Measurements from ENCODE around the gene CHMP4B.

CHMP4B gene

DNA sequence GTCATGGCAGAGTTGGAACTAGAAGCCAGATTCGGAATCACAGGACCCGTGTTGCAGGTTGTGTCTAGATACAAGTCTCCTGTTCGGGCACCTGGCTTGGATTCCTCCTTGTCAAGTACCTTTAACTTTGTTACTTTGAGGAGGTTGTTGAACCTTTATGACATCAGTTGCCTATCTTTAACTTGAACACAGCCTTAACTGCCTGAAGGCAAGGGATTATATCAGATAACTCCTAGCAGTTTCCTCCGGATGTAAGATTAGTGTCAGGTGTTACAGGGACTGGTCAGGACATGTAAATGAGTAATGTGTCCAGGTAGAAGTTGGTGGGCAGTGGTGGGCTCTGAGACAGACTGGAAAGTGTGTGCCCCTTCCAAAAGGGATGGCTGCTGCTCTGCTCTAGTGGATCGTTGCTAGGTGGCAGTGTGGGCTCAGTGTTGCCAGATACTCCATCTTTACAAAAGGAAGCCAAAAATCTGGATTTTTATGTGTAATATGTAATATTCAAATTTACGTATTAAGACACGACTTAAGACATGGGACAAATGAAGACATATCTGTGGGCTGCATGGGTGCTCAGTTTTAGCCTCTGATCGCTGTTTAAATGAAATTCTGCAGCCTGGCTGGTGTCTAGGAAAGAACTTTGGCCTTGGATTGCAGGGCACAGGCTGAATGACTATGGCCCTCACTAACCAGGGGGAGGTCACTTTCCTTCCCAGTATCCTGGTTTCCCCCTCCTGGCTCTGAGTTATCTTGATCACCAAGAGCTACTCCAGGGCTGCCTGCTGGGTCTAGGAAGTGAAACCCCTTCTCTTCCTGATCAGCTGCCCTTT lies 27.1 kb downstream of the CHMP4B start:
- TF ChIP-seq, protein P1, sequence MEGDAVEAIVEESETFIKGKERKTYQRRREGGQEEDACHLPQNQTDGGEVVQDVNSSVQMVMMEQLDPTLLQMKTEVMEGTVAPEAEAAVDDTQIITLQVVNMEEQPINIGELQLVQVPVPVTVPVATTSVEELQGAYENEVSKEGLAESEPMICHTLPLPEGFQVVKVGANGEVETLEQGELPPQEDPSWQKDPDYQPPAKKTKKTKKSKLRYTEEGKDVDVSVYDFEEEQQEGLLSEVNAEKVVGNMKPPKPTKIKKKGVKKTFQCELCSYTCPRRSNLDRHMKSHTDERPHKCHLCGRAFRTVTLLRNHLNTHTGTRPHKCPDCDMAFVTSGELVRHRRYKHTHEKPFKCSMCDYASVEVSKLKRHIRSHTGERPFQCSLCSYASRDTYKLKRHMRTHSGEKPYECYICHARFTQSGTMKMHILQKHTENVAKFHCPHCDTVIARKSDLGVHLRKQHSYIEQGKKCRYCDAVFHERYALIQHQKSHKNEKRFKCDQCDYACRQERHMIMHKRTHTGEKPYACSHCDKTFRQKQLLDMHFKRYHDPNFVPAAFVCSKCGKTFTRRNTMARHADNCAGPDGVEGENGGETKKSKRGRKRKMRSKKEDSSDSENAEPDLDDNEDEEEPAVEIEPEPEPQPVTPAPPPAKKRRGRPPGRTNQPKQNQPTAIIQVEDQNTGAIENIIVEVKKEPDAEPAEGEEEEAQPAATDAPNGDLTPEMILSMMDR (conservative IDR thresholded peaks at IDR 0.05; ENCODE audit: low read depth): no peak
- no peak overlapping the region for H3K27ac ChIP-seq
- peak; percentile 50 for DNase-seq (ENCODE audit: low spot score)
- ChIA-PET POLR2A (ENCODE audit: low non-redundant PET) (no interaction called here), CTCF (no interaction called here)

DNA sequence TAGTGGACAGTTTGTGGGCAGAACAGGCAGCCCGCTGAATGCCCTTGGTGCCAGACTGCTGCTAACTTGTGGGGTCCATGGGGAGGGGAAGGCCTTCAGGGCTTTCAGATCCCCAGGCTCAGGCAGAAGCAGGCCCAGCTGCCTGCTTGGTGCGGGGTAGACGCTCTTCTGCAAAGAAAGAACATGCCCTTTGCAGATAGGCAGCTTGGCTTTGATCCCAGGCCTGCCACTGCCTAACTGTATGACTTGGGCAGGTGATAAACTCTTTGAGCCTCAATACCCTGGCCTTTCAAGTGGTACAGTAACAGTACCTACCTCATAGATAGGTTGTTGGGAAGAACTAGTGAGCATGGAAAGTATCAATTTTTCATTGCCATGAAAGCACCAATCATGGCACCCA lies 28.4 kb downstream of the CHMP4B start:
- POLR2A ChIA-PET (ENCODE audit: low non-redundant PET): interaction anchor here (0.6 kb wide), 1 partner anchor 11 kb away, joined by 3 read pairs; no protein-coding TSS in a partner anchor
- CTCF ChIA-PET: no interaction called here
- no peak for DNase-seq (ENCODE audit: low spot score)
- TF ChIP-seq, protein P1 (conservative IDR thresholded peaks at IDR 0.05; ENCODE audit: low read depth): no peak
- H3K27ac ChIP-seq: no peak overlapping the region

DNA sequence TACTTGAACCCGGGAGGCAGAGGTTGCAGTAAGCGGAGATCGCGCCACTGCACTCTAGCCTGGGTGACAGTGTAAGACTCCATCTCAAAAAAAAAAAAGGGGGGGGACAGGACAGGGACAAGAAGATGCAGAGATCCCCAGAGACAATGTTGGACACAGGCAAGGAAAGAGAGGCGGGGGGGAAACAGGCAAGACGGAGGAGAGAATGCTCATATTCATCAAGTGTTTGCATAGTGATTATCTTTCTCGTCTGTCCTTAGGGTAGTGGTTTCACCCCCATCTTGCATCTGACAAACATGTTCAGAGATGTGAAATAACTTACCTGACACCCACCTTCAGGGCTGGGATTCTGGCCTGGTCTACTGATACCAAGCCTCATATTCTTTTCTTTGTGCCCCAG lies 29.0 kb downstream of the CHMP4B start:
- CTCF ChIA-PET: interaction anchor here (0.6 kb wide), 1 partner anchor 439 kb away, joined by 3 read pairs; the partner anchor contains the start of gene CDK5RAP1
- DNase-seq (ENCODE audit: low spot score): no peak
- POLR2A ChIA-PET (ENCODE audit: low non-redundant PET): no interaction called here
- H3K27ac ChIP-seq: no peak overlapping the region
- TF ChIP-seq, protein P1 (conservative IDR thresholded peaks at IDR 0.05; ENCODE audit: low read depth): no peak

DNA sequence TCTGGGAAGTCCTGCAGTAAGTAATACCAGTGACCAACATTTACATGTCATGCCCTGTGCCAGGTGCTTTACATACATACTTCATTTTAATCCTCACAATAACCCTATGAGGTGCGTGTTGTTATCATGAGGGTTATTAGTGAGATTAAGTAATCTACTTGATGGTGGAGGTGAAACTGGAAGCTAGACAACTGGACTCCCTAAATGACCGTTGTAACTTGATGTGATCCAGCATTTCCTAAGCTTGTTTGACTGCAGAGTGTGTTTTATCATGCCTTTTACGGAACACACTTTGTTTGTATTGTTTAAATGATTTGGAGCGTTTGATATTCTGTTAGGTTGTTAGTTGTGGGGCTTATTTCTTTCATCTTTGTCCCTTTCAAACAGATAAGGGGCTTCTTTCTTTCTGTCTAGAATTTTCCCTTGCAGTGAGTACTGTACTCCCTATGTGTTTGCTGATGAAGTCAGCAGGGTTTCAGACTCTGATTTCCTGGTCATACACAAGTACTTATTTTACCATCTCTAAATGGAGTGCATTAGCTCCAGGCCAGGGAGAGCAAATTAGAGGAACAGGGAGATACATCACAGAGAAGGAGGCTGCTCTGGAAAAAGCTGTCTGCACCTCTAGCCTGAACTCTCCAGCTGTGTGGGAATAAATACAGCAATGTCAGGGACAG lies 29.7 kb downstream of the CHMP4B start:
- DNase-seq (ENCODE audit: low spot score): no peak
- ChIA-PET POLR2A (ENCODE audit: low non-redundant PET) (no interaction called here), CTCF (interaction anchor here (0.6 kb wide), 1 partner anchor 439 kb away, joined by 3 read pairs; the partner anchor contains the start of gene CDK5RAP1)
- TF ChIP-seq, protein P1 (conservative IDR thresholded peaks at IDR 0.05; ENCODE audit: low read depth): no peak
- H3K27ac ChIP-seq: no peak overlapping the region

DNA sequence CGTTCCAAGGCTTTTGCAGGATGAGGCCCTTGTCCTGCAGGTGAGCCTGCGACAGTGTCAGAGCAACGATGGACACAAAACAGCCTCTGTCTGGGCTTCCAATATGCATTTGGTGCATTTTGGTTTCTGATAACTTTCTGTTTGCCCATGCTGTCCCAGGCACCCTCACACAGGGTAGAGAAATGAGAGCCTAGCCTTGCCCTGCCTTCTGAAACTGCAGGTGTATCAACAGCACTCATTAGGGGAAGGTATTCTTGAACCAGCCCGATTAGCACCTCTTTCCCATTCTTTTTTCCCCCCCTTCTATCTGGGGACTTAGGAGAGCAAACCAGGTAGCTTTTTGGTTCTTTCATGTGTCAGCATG lies 30.3 kb downstream of the CHMP4B start:
- ChIA-PET CTCF (no interaction called here), POLR2A (ENCODE audit: low non-redundant PET) (no interaction called here)
- no peak for DNase-seq (ENCODE audit: low spot score)
- TF ChIP-seq, protein P1 (conservative IDR thresholded peaks at IDR 0.05; ENCODE audit: low read depth): no peak
- H3K27ac ChIP-seq: no peak overlapping the region

DNA sequence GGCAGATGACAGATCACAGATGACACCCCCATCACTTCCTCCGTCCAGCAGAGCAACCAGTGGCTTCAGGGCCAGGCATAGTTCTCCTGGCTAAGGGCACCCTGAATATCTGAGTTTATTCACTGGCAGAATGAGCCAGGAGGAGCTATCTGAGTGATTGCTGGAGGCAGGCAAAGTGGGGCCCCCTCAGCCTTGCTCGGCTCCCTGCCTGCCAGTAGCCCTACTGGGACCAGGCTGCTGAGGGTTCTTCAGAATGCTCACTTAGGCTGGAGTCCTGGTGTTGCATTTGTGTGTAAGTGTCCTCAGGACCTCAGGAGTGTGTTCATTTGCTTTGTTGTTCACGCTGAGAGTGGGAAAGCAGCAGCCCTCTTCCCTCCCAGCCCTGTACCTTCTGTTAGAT lies 31.2 kb downstream of the CHMP4B start:
- ChIA-PET POLR2A (ENCODE audit: low non-redundant PET) (no interaction called here), CTCF (no interaction called here)
- no peak for DNase-seq (ENCODE audit: low spot score)
- H3K27ac ChIP-seq: 0 out of 2 replicates have a peak overlapping the region, but pooled peaks have one; percentile 8
- TF ChIP-seq, protein P1 (conservative IDR thresholded peaks at IDR 0.05; ENCODE audit: low read depth): no peak

Data from RWPE1 (cell line).